ENCODE data around the gene CEP290.

DNA sequence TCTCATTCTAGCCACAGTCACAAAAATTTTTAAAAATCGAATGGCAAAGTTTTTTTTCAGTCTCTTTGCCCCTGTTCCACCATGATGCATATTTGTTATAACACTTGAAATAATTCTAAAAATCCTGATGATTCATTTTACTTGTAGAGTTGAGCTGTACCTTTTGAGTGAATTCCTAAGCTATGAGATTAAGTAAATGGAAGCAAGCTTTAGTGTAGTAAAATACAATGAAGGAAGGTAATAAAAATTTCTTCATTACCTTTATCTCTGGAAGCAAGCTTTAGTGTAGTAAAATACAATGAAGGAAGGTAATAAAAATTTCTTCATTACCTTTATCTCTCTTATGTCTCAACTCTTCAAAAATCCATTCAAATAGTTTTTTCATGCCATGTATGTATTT lies 46.3 kb upstream of the CEP290 start:
- TF ChIP-seq EP300 (IDR thresholded peaks at IDR 0.05) = no peak
- TF ChIP-seq CTCF (IDR thresholded peaks at IDR 0.05) = no peak
- no peak for TF ChIP-seq POLR2A (IDR thresholded peaks at IDR 0.05)
